ACHN (cell line): ENCODE measurements around the gene APLN.

ENCODE experiments used
- DNase-seq: peaks from one replicate; pipeline ENCODE4 v3.0.0-alpha.2; 2015
- in situ Hi-C: cut with HindIII; loops from 2 replicates; pipeline ENCODE4 v1.10.0; 2017; ENCODE audit warnings: low sequenced_read_pairs, low pct_ligation_motif_present, low pct_unique_long_range_greater_than_20kb

APLN gene

DNA sequence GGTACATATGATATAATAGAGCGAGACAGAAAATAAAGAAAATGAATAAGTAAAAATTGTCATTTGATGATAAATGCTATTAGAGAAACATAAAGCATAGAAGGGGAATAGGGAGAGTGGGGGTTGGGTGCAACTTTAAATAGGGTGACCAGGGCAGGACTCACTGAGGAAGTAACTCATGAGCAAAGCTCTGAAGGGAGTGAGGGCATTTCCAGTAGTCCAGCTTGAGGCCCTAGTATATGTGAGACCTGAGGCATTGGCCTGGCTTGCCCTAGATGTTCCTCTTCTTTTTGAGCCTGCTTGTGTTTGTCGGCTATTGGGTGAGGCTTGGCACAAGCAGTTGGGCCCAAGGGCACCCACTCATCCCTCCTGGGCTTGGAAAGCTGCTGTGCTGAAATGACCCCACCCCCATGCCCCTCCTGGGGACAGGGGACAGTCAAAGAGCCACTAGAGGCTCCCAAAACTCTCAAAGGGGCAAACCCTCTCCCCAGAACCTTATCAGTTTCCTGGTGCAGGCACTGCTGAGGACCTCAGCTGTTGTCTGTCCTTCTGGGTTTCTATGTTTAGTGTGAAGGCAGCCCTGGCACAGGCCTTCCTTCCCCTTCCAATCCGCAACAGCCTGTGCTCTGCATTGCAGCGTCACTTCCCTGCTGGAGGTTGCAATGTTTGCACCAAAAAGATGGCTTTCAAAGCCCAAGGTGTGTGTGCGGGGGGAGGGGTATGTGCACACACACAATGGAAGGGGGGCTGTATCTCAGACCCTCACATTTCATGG is 40.1 kb downstream of the APLN start:
- in situ Hi-C loops, result no loop called here
- DNase-seq, result no peak

DNA sequence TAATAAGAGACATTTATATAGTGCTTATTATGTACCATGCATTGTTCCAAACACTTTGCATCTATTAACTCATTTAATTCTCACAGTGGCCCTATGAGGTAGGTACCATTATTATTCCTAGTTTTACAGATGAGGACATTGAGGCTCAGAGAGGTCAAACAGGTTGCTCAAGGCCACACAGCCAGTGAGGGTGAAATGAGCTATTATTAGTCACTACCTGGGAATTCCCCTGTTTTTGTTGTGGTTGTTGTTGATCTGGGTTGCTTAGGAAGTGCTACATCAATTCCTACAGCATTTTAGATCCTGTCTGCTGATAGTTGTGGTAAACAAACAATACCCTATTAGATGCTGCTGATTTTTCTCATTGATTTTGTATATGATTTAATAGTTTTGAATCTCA is 41.2 kb downstream of the APLN start:
- in situ Hi-C loops, result no loop called here

DNA sequence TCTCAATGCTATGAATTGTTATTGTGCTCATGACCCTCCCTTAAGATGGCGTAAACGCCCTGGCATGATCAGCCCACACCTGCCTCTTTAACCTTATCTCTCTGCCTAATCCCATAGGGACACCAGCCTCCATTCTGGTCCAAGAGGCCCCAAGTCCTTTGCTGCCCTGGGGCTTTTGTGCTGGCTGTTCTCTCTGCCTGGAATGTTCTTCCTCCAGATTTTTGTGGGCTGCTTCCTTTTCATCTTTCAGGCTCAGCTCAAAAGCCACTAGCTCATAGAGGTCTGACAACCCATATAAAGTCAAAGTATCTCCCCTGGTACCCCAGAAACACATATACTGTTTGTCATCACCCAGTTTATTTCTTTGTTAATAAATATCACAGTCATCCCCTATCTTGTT is 42.4 kb downstream of the APLN start:
- no peak for DNase-seq
- in situ Hi-C loops, result no loop called here

More for the DNA sequence above, 41.2 kb downstream of the APLN start:
- DNase-seq, result no peak

DNA sequence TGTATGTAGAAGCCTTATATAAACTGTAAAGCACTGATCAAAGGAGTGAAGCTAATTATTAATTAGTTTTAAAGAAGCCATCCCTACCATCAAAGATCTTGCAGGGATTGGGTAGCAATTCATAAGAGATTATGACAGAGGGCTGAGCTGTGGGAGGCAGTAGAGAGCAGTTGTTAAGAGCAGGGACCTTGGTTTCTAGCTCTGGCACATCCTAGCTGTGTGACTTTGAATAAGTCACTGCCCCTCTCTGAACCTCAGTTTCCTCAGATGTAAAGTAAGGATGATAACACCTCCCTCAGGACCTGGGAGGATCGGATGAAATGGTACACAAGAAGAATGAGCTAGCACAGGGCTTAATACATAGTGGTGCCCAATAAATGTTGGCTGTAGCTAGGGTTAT is 45.4 kb downstream of the APLN start:
- in situ Hi-C loops, result no loop called here
- DNase-seq, result no peak

DNA sequence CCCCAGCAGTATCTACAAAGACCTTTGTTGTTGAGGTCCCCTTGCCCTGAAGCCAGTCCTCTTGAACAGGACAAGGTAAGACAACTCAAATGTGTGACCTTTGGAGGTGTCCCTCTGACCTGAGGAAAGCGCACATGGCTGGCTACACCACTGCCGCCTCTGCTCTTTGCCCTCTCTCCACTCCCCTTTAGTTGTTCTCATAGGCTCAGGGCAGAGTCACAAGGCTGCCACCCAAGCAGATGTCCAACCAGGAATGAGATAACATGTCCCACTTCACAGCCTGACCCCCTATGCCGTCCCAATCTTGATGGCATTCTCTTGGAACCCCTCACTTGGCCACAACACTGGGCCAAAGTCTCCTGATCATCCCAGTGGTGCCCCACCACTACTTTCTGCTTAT is 46.3 kb downstream of the APLN start:
- in situ Hi-C loops, result no loop called here

DNA sequence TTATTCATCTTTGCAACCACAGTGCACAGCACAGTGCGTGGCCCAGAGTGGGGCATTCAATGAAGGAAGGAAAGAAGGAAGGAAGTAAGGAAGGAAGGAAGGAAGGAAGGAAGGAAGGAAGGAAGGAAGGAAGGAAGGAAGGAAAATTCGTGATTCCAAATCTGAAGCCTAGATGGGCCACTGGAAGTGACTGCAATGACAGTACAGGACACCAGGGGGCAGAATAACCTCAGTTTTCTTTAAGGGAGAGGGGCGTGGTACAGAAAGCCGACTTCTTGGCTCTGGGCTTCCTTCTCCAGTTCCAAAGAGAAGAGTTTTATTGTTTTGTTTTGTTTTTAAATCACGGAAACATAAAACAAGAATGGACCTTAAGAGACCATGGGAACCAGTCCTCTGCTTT is 47.8 kb downstream of the APLN start:
- in situ Hi-C loops, result no loop called here
- peak; percentile 38 for DNase-seq

More for the DNA sequence above, 46.3 kb downstream of the APLN start:
- no peak for DNase-seq

DNA sequence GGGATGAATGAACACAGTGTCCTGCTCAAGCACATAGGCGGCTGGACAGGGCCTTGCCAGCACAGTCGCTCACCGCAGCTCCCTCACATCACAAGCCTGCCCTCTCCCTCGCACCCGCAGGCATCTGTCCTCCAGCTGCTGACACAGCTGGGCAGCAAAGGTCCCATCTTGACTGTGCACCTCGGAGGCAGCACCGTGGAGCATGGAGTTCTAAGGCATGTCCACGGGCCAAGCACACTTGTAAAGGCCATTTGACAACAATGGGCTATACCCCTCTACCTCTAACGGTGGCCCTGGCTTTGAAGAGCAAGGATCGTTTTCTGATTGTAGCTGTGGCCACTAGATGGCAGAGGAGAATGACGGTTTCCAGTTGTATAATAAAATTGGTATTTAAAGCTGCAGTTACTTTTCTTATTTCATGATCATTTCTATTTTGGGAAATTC is 53.8 kb downstream of the APLN start:
- in situ Hi-C loops, result no loop called here
- peak; percentile 8 for DNase-seq

DNA sequence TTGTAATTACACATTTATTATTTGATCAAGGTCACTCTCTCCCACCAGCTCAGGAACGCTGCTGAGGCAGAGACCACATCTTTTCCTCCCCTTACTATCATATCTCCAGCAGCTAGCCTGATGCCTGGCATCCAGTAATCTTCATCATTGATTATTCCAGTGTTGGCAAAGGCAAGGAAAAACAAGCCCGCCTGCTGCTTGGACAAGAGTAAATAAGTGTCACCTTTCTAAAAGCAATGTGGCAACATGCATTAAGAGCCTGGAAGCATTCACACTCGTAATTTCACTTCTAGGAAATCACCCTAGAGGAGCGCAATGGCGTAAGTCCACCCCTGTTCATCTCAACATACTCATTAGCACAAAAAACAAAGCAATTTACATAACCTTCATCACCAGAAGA is 54.8 kb downstream of the APLN start:
- in situ Hi-C loops, result no loop called here
- DNase-seq, result no peak

DNA sequence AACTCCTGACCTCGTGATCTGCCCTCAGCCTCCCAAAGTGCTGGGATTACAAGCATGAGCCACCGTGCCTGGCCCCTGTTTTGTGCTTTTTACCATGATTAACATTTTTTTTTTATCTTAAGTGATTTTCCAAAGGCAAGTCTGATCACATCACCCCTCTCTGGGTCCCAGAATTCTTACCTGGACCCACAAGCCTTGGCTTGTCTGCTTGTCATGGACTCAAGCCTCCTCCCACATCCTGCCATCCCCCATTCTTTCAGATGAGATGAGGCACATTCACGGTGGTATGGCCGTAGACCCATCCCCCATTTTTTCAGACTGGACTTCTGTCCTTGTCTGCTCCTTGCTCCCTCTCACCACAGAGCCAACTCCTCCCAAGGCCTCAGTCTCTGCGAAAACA is 55.3 kb downstream of the APLN start:
- DNase-seq, result no peak
- in situ Hi-C loops, result no loop called here

DNA sequence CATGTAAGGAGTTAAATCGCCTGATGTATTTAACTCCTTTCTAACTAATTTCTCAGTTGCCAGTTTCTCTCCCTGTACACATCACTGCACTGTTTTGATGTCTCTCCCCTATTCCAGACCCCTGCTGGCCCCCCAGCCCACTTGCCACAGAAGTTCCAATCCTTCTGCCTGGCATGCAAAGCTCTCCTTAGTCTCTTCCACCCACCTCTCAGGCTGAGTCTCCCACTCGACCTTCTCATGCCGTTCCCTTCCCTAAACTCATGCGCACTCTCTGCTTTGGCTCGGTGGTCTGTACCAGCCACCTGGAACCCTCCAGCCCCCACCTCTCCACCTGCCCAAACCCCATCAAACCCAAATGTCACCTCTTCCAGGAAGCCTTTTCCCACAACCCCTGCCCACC is 56.9 kb downstream of the APLN start:
- in situ Hi-C loops, result no loop called here
- DNase-seq, result no peak

DNA sequence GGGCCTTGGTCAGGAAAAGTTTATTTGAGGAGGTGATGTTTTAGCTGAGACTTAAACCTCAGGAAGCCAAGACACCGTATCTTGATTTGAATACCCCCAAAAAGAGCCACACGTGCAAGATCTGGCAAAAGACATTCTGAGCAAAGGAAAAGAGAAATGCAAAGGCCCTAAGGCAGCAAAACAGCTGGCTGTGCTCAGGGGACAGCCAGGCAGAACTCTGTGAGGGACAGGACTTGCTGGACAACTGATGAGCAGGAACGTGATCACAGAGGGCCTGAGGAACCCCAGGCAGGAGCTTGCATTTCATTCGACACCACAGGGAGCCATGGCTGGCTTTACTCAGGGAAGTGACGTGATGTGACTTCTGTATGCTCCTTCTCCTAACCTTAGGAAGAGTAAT is 58.7 kb downstream of the APLN start:
- DNase-seq, result no peak
- in situ Hi-C loops, result no loop called here
